ENCODE data around the gene IGF2BP2.

DNA sequence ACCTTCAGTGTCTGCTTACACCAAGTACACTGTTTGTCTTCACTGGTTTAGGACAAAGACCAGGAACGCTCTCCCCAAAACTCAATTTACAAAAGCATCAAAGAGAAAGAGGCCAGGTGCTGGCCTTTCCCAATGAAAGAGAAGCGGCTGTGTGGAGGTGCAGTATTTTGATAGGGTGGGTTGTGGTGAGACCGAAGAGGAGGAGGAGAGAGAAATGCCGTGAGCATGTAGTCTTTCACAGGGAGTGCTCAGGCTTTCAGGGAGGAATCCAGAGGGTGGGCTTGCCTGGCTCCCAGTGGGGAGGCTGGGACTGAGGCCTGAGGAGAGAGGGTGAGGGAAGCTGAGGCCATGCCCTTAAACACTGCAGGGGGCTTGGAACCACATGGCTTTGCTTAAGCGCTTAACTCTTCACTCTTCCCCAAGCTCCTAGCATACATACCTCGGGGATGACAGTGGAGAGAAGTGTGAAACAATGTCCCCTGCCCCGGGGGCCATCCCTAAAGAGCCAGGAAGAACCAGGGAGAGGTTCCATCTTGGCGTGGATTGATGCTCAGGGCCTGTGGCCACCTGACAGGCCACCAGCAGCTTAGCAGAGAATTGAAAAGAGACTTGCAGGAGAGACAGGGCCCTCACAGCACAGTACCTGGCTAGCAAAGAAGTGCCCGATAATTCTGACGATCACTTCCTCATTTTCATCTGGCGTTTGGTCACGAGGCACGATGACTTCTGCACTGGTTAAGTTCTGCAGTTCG, 178.3 kb downstream of the IGF2BP2 start:
- TF ChIP-seq CTCF (IDR thresholded peaks at IDR 0.05; ENCODE audit: poor library complexity) (no peak), EZH2phosphoT487 (IDR thresholded peaks at IDR 0.05; ENCODE audit: low read depth, severe bottlenecking, unreplicated experiment) (no peak), EZH2 (IDR thresholded peaks at IDR 0.05; ENCODE audit: borderline replicate concordance) (no peak)

Measured in hepatocyte (in vitro differentiated cells).